Liver (tissue), 3 donors: ENCODE data around the gene CTNNA1.

ENCODE experiments used
- CTCF ChIP-seq: fragments of 150-350 bp; IDR thresholded peaks from 2 replicates; pipeline ENCODE4 v1.5.1; 2017; ENCODE audit warnings: improper control_type of control experiment, low read depth, low read length; ENCODE audit not compliant: missing input control
- MAX ChIP-seq: IDR thresholded peaks from 2 replicates; pipeline ENCODE4 v1.6.1; 2016; ENCODE audit warnings: antibody characterized with exemption
- RAD21 ChIP-seq, 2 donors: IDR thresholded peaks; 2 replicates each; pipeline ENCODE4 v1.6.1; 2016; ENCODE audit warnings: antibody characterized with exemption in 2 of 2, mild to moderate bottlenecking in 2 of 2
- donor health status: healthy.
- donor health status: healthy.

- TF ChIP-seq CTCF, result no peak
- no peak for TF ChIP-seq RAD21 (IDR thresholded peaks at IDR 0.05)
- no peak for TF ChIP-seq MAX
Measured at GRCh38 chr5:138874241-138874640, 121.0 kb downstream of the CTNNA1 start.
